AG04449 (cell line): Measurements from ENCODE around the gene CDC45.
A peak's percentile ranks its signal among the peaks of the same experiment; 100 is the strongest.

Experiments
- CTCF ChIA-PET: fragments of 350-600 bp; formaldehyde crosslinking; extraction: SDS; loops from one replicate; lab custom pipeline; 2021; ENCODE audit warnings: antibody characterized with exemption; lab: Yijun Ruan, JAX
- POLR2A ChIA-PET: fragments of 400-600, 350-600 bp; formaldehyde crosslinking; extraction: SDS; loops from one replicate; lab custom pipeline; 2020; ENCODE audit warnings: antibody characterized with exemption, inconsistent platforms; lab: Yijun Ruan, JAX
- DNase-seq: peaks from one replicate; pipeline ENCODE4 v3.0.0-alpha.2; 2010; ENCODE audit warnings: low read depth, low spot score
- H3K4me3 ChIP-seq: 2 replicates; pipeline ENCODE4 v1.5.1; 2011; ENCODE audit warnings: low read depth, mild to moderate bottlenecking, control low read depth, low read length
- CTCF ChIP-seq: IDR thresholded peaks from one replicate; pipeline ENCODE4 v1.5.1; 2011; ENCODE audit warnings: mild to moderate bottlenecking, moderate library complexity, low read length, control low read depth, inconsistent platforms; ENCODE audit not compliant: insufficient read depth; ENCODE audit errors: missing control alignments

The CDC45 gene, protein sequence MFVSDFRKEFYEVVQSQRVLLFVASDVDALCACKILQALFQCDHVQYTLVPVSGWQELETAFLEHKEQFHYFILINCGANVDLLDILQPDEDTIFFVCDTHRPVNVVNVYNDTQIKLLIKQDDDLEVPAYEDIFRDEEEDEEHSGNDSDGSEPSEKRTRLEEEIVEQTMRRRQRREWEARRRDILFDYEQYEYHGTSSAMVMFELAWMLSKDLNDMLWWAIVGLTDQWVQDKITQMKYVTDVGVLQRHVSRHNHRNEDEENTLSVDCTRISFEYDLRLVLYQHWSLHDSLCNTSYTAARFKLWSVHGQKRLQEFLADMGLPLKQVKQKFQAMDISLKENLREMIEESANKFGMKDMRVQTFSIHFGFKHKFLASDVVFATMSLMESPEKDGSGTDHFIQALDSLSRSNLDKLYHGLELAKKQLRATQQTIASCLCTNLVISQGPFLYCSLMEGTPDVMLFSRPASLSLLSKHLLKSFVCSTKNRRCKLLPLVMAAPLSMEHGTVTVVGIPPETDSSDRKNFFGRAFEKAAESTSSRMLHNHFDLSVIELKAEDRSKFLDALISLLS

DNA sequence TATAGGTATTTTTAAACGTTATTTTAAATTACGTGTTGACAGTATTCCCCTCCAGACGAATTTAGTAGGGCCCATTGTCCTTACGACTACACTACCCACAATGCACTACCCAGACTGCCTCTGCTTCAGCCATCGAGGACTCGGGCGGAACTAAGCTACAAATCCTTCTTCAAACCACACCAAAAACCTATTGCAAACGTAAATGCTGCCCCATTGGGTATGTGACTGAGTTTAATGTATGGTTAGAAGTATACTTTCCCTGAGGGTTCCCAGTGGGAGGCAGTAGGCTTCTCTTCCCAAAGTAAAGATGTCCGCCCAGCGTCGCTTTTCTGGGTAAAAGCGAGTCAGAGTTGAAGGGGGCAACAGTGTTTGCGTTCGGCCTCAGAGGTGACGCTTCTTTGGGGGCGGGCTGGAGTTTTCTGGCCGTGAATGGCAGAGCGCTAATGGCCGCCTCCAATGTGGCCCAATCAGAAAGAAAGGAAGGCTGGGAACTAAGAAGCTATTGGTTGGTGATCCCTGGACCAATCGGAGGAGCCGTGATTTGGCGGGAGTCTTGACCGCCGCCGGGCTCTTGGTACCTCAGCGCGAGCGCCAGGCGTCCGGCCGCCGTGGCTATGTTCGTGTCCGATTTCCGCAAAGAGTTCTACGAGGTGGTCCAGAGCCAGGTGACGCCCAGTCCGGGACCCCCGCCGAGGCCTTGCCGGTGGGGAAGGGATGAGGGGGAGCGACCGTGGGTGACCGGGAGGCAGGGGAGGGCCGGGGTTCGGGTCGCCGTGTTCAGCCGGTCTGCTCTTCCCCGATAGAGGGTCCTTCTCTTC lies at the start of gene CDC45:
CDC45 (plus strand) TSS at position 566 of the 818 bp plus-strand sequence; CDS start at position 615, 49 bp downstream.
- H3K4me3 ChIP-seq, result peak within 1 kb of the TSS; percentile 95
- CTCF ChIA-PET, result interaction anchor here (1.2 to 3.2 kb wide), 3 partner anchors 17 to 338 kb away, joined by 3 to 19 read pairs (median 3); no protein-coding TSS in a partner anchor
- POLR2A ChIA-PET, result interaction anchor here (0.8 to 1.3 kb wide), 3 partner anchors 42 to 335 kb away, joined by 3 to 6 read pairs (median 4); partner anchors contain the start of genes ESS2, HIRA and MRPL40
- DNase-seq, result peak; percentile 92
- no peak for TF ChIP-seq CTCF

GRCh38 chr22:19429950-19430889 lies 49.5 kb upstream of the CDC45 start:
- DNase-seq, result no peak
- ChIA-PET CTCF (interaction anchor here (0.7 to 1.1 kb wide), 3 partner anchors 9 to 202 kb away, joined by 3 to 7 read pairs (median 5); no protein-coding TSS in a partner anchor), POLR2A (no interaction called here)
- peak overlapping the region; percentile 91 for H3K4me3 ChIP-seq
- no peak for TF ChIP-seq CTCF

- ChIA-PET CTCF (interaction anchor here (1.1 kb wide), 1 partner anchor 10 kb away, joined by 7 read pairs; no protein-coding TSS in a partner anchor), POLR2A (interaction anchor here (1.0 to 1.4 kb wide), 2 partner anchors 13 to 48 kb away, joined by 4 to 6 read pairs; partner anchors contain the start of genes CDC45 and UFD1)
- no peak for DNase-seq
- peak; percentile 22 for TF ChIP-seq CTCF
- peak overlapping the region; percentile 91 for H3K4me3 ChIP-seq
Measured at GRCh38 chr22:19430890-19431541, 48.7 kb upstream of the CDC45 start.

- DNase-seq, result no peak
- TF ChIP-seq CTCF, result no peak
- H3K4me3 ChIP-seq, result peak within 1 kb of the TSS; percentile 91
- ChIA-PET POLR2A (interaction anchor here (0.7 to 1.4 kb wide), 5 partner anchors 12 to 198 kb away, joined by 3 to 6 read pairs (median 4); partner anchors contain the start of genes C22orf39, CDC45 and UFD1), CTCF (no interaction called here)
Measured at GRCh38 chr22:19431649-19432132, 48.0 kb upstream of the CDC45 start, which contains the start of gene HIRA. Gene HIRA, minus strand, starts transcription at chr22:19431733. Its CDS starts 257 bp downstream, at chr22:19431476.
